Measurements from ENCODE around the gene USP19. TPM values are rescaled to one million over a fixed set of nuclear protein-coding genes. Genes with fewer than 3 reads are reported as not detected.

USP19 gene, protein sequence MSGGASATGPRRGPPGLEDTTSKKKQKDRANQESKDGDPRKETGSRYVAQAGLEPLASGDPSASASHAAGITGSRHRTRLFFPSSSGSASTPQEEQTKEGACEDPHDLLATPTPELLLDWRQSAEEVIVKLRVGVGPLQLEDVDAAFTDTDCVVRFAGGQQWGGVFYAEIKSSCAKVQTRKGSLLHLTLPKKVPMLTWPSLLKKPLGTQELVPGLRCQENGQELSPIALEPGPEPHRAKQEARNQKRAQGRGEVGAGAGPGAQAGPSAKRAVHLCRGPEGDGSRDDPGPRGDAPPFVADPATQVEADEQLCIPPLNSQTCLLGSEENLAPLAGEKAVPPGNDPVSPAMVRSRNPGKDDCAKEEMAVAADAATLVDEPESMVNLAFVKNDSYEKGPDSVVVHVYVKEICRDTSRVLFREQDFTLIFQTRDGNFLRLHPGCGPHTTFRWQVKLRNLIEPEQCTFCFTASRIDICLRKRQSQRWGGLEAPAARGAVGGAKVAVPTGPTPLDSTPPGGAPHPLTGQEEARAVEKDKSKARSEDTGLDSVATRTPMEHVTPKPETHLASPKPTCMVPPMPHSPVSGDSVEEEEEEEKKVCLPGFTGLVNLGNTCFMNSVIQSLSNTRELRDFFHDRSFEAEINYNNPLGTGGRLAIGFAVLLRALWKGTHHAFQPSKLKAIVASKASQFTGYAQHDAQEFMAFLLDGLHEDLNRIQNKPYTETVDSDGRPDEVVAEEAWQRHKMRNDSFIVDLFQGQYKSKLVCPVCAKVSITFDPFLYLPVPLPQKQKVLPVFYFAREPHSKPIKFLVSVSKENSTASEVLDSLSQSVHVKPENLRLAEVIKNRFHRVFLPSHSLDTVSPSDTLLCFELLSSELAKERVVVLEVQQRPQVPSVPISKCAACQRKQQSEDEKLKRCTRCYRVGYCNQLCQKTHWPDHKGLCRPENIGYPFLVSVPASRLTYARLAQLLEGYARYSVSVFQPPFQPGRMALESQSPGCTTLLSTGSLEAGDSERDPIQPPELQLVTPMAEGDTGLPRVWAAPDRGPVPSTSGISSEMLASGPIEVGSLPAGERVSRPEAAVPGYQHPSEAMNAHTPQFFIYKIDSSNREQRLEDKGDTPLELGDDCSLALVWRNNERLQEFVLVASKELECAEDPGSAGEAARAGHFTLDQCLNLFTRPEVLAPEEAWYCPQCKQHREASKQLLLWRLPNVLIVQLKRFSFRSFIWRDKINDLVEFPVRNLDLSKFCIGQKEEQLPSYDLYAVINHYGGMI (N-terminal part only)
- 63.9 TPM for total RNA-seq
- long read RNA-seq, full-length matches to known transcripts, result 9 of 71 reads
- long read RNA-seq, partial matches to known transcripts, result 26 of 71 reads
- long read RNA-seq, other reads (novel, unspliced or antisense), result 36 of 71 reads

GRCh38 chr3:49120438-49121131, at the start of gene USP19:
Gene USP19, minus strand, starts transcription at chr3:49120823. Its CDS starts 1,678 bp downstream, at chr3:49119145.
- intact Hi-C loops (cut with DNase I), result no loop called here
- ATAC-seq (peak; percentile 93), DNase-seq (peak; percentile 98)
- TF ChIP-seq, protein P1, sequence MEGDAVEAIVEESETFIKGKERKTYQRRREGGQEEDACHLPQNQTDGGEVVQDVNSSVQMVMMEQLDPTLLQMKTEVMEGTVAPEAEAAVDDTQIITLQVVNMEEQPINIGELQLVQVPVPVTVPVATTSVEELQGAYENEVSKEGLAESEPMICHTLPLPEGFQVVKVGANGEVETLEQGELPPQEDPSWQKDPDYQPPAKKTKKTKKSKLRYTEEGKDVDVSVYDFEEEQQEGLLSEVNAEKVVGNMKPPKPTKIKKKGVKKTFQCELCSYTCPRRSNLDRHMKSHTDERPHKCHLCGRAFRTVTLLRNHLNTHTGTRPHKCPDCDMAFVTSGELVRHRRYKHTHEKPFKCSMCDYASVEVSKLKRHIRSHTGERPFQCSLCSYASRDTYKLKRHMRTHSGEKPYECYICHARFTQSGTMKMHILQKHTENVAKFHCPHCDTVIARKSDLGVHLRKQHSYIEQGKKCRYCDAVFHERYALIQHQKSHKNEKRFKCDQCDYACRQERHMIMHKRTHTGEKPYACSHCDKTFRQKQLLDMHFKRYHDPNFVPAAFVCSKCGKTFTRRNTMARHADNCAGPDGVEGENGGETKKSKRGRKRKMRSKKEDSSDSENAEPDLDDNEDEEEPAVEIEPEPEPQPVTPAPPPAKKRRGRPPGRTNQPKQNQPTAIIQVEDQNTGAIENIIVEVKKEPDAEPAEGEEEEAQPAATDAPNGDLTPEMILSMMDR (IDR thresholded peaks at IDR 0.05), result no peak
- Histone ChIP-seq H3K4me3 (peak within 1 kb of the TSS; percentile 75), H3K36me3 (peaks cover 74% of the 10 kb centered on the region), H3K9me3 (no peaks in the 10 kb centered on the region), H3K27ac (peak within 1 kb of the TSS; percentile 87), H3K4me1 (peaks cover 17% of the 10 kb centered on the region), H3K27me3 (no peaks in the 10 kb centered on the region)

- Histone ChIP-seq H3K9me3 (no peaks in the 10 kb centered on the region), H3K27me3 (no peaks in the 10 kb centered on the region), H3K4me1 (peaks cover 30% of the 10 kb centered on the region), H3K4me3 (peak overlapping the region; percentile 92), H3K36me3 (peaks cover 13% of the 10 kb centered on the region), H3K27ac (peak overlapping the region; percentile 86)
- TF ChIP-seq, protein P1 (IDR thresholded peaks at IDR 0.05), result no peak
- intact Hi-C loops (cut with DNase I), result loop anchor here (5.0 kb wide), 1 partner anchor 280 kb away; no protein-coding TSS in a partner anchor
- no peak for DNase-seq
- no peak for ATAC-seq
Observed at GRCh38 chr3:49166752-49167556, 46.3 kb upstream of the USP19 start.

DNA sequence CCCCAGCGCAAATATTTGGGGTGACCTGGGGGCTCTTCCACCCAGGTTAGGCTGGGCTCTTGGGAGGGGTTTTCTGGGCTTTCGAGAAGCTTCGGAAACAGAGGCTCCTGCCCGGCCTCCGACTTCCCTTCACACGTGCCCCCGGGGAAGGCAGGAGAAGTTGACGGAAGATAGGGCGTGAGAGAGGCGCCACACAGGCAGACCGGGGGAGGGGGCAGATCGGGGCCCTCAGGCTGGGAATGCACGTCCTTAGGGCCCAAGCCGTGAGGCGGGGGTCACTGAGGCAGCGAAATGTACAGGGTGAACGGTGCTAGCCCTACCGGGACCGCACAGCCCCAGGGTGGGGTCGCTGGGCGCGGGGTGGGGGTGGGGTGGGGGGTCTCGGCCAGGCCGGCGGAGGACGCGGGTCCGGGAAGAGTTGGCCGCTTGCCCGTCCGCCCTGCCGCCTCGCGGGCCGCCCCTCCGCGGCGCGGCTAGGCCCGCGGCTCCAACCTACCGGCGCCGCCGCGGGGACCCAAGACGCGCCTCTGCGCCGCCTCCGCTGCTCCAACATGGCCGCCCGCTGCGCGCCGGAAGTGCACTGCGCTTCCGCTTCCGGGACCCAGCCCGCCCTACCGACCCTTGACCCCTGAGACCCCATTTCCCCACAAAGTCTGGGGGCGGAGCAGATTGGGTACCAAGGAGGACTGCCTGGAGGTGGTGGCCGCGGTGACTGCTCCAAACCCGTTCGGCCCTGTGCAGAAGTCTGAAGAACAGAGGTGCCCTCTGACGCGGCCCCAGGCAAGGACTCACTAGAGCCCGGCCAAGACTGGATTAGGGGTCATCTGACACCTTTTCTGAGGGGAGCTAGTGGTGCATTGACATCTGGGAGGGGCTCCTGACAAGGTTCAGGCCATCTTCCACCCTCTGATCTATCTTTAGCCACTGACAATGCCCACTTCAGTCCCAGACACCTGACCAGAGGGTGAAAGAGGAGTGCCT, 45.4 kb upstream of the USP19 start, which contains the start of gene CCDC71:
Gene CCDC71, minus strand, starts transcription at position 561 of the 981 bp plus-strand sequence. CDS start 2,123 bp downstream, outside the sequence.
- H3K27ac ChIP-seq, result peak within 1 kb of the TSS; percentile 86
- H3K4me3 ChIP-seq, result peak within 1 kb of the TSS; percentile 92
- TF ChIP-seq, protein P1 (IDR thresholded peaks at IDR 0.05), result no peak
- peak; percentile 91 for DNase-seq
- no peaks in the 10 kb centered on the region for H3K27me3 ChIP-seq
- H3K9me3 ChIP-seq, result no peaks in the 10 kb centered on the region
- H3K36me3 ChIP-seq, result peaks cover 13% of the 10 kb centered on the region
- peaks cover 29% of the 10 kb centered on the region for H3K4me1 ChIP-seq
- peak; percentile 85 for ATAC-seq
- intact Hi-C loops (cut with DNase I), result loop anchor here (5.0 kb wide), 1 partner anchor 281 kb away; no protein-coding TSS in a partner anchor
